Measurements from ENCODE around the gene AARS1.
"Not testable (repeated sequence)": the region's sequence is repeated elsewhere in the genome, so short reads cannot be mapped to it uniquely, and the experiment has no call there.

AARS1 gene

DNA sequence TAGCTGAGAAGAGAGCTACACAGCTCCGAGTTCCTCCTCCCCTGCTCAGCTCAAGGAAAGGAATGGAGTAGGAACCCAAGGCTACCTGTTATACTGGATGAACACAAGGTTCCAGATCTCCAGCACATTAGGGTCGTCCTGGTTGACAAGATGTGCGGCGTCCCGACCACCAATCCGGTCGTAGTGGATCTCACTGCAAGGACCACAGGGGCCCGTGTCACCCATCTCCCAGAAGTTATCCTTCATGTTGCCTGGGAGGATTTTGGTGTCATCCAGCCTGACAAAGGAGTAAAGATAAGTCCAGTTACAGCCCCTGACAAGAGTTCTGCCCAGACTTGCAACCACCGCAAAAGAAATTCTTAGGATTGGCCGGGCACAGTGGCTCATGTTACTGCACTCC lies 17.6 kb downstream of the AARS1 start:
- no peak for DNase-seq (ENCODE audit: low spot score)

GRCh38 chr16:70270176-70270575 lies 19.1 kb downstream of the AARS1 start:
- no peak for DNase-seq (ENCODE audit: low spot score)

- no peak for DNase-seq (ENCODE audit: low spot score)
Observed at GRCh38 chr16:70269471-70269870, 19.8 kb downstream of the AARS1 start.

GRCh38 chr16:70267922-70268321 lies 21.4 kb downstream of the AARS1 start:
- DNase-seq (ENCODE audit: low spot score) = not testable (repeated sequence)

DNA sequence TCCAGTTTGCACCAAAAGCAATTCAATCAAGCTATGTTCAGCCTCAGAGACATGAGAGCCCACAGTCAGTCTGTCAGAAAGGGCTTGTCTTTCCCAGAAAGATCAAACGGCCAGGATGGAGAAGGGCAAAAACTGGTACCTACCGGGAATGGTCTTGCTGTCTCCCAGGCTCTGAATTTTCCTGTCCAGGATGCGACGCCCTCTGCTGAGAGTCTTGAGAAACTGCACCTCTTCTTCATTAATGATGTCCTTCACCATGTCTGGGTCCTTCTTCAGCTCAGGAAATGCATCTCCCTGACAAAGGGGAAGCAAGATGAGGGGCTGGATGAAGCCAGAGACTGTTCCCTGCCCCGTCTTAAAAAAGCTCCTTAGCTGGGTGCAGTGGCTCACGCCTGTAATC lies 21.8 kb downstream of the AARS1 start:
- peak; percentile 14 for DNase-seq (ENCODE audit: low spot score)

DNA sequence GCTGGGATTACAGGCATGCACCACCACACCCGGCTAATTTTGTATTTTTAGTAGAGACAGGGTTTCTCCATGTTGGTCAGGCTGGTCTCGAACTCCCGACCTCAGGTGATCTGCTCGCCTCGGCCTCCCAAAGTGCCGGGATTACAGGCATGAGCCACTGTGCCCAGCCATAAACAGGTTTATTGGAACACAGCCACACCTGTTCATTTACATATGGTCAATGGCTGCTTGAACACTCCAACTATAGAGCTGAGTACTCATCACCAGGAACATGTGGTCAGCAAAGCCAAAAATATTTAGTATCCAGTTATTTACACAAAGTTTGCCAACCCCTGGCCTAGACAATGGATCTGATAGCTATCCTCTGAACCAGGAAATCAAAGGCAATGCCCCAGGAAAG lies 29.4 kb downstream of the AARS1 start:
- not testable (repeated sequence) for DNase-seq (ENCODE audit: low spot score)

GRCh38 chr16:70258946-70259345 lies 30.4 kb downstream of the AARS1 start:
- no peak for DNase-seq (ENCODE audit: low spot score)

DNA sequence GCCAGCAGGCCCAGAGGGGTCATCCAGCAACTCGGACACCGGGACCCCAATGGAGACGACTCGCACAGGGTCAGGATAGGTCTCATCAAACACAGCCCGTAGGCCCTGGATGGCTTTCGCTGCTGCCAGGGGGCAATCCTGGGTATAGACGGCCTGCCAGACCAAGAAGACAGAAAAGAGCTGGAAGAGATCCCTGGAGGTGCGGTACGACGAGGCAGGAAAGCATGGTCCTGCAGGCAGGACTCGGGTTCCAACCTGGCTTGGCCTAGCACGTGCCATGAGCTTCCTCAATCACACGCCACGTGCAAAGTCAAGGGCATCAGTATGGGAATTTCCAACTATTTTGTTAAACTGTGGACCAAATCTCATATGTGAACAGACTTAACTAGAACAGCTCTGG lies 31.2 kb downstream of the AARS1 start:
- DNase-seq (ENCODE audit: low spot score) = no peak

- DNase-seq (ENCODE audit: low spot score) = no peak
Observed at GRCh38 chr16:70257391-70257790, 31.9 kb downstream of the AARS1 start.

DNA sequence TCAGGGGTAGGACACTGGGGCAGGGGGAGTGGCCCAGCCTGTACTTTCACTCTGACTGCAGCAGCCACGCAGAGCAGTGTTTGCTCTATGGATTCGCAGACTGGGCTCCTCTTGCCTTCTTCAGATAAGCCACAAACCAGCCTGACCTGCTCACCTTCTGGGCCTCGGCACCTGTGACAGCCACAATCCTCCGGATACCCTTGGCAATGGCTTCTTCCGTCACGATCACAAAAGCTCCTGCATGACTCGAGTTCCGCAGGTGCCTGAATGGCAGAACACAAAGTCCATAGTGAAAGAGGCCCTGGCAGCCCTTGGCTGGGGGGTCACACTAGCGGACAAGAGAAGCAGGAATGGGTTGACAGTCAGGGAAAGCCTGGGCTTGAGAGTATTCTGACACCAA lies 33.7 kb downstream of the AARS1 start:
- DNase-seq (ENCODE audit: low spot score) = no peak

GRCh38 chr16:70254965-70255286 lies 34.4 kb downstream of the AARS1 start:
- DNase-seq (ENCODE audit: low spot score) = no peak

DNA sequence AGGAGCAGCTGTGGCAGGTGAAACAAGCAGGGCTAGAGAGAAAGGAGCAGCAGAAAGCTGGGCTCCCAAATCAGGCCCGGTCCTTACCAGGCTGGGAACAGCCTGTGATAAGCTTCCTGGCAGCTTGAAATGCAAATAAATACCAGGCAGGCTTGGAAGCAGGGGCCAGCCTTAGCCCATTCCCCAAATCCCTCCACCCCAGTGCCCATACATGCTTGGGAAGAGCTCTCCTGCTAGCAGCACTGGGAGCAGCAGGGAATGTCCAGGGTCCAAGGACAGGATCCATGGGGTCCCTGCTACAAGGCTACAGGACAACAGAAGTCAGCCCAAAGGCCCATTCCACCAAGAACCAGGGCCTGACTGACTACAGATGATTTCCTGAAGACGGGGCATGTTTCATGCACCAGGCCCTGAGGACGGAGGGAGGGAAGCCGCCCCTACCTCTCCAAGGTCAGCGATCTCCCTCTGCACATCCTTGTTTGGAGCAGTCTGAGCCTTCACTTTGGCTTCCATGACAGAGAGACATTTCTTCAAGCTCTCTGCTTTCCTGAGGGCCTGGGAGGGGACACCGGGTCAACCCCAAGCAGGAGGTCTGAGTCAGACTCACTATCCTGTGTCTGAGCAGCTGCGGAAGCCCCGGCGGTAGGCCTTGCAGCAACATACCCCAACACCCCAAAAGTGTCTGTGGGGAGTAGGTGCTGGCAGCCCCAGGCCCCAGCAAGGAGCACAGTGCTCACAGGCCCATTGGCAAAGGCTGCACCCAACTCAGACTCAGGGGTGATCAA lies 34.9 kb downstream of the AARS1 start:
- DNase-seq (ENCODE audit: low spot score) = no peak

- DNase-seq (ENCODE audit: low spot score) = peak; percentile 23
Observed at GRCh38 chr16:70253291-70254106, 35.8 kb downstream of the AARS1 start.

GRCh38 chr16:70252355-70252988 lies 36.8 kb downstream of the AARS1 start:
- no peak for DNase-seq (ENCODE audit: low spot score)

DNA sequence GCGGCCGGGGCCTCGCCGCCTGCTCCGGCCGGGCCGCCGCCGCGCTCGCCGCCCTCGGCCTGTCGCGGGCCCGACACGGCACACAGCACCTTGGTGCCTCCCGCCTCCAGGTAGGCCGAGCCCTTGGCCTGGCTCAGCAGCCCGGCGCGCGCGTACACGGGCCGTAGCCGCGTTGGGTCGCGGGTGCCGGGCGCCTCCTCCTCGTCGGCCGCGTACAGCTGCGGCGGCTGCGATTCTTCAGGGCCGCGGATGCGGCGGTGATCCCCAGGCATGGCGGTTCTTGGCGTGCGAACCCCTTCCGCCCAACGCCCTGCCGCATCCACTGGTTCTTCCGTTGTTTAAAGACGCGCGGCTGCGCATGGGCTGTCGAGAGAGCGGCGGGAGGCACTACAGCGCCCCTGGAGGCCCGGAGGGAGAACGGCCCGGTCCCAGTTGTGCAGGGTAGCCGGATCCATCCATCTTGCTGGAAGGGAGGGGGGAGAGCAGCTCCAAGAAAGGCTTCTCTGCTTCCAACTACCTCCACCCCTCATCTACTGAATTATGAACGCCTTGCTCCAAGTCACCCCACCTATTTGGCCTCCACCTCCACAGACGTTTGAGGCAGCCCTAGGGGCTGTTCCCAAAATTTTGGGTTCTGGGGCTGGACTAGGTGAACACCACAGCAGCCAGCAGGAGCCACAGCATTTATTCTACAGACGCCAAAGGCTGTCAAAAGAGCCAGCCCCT lies 37.5 kb downstream of the AARS1 start, which contains the start of gene EXOSC6:
TSS of gene EXOSC6 (minus strand) at position 312 of the 726 bp plus-strand sequence. CDS start at position 272, 40 bp downstream.
- DNase-seq (ENCODE audit: low spot score) = peak; percentile 92

DNA sequence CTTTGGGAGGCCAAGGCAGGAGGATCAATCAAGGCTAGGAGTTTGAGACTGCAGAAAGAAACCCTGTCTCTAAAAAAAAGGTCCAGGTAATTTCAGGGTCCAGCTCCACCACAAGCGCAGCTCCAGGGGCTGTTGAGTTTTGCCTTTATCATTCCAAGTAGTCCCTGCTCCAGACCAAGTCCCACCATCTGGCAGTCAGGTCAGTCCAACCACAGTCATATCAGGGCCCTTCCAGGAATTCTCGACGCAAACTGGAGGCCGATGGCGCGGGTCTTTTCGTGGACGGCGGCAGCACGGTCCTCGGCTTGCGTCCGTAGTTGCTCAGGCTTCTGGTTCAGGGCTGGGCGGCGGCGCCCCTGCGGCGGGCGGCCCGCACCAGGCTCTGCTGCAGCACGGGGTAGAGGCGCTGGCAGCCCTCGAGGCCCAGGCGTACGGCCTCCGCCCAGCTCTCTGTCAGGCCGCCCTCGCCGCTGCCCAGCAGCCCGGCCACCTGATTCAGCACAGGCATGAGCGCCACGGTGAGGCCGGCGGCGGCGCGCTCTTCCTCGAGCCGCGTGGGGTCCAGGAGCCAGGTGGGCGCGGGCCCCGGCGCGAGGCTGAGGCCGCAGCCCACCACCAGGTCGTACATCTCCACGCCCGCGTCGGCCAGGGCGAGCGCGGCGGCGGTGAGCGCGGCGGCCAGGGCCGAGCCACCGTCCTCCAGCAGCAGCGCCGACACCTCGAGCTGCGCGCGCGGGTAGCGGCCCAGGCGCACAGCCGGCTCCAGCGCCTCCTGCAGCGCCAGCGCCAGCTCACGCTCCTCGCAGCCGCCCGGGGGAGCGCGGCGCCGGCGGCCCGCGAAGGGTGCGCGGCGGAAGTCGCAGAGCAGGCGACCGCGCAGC lies 38.3 kb downstream of the AARS1 start:
- no peak for DNase-seq (ENCODE audit: low spot score)

DNA sequence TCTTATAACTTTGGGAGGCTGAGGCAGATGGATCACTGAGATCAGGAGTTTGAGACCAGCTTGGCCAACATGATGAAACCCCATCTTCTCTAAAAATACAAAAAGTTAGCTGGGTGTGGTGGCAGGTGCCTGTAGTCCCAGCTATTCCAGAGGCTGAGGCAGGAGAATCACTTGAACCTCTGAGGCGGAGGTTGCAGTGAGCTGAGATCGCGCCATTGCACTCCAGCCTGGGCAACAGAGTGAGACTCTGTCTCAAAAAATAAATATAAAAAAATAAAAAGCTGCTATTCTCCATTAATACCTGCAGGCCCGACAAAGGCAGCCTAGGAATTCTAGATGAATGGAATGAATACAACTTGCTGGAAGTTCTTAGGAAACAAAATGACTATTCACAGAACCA lies 39.6 kb downstream of the AARS1 start:
- DNase-seq (ENCODE audit: low spot score) = not testable (repeated sequence)

DNA sequence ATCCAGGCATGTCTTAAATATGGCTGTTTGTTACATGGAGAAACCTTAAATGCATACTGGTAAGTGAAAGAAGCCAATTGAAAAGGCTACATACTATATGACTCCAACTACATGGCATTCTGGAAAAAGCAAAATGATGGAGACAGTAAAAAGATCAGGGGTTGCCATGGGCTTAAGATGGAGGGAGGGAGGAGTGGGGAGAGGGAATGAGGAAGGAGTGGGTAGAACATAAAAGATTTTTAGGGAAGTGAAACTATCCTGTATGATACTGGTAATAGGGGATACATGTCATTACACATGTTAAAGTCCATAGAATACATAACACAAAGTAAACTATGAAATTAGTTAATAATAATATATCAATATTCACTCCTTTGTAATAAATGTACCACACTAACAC lies 50.5 kb downstream of the AARS1 start:
- DNase-seq (ENCODE audit: low spot score) = not testable (repeated sequence)

DNA sequence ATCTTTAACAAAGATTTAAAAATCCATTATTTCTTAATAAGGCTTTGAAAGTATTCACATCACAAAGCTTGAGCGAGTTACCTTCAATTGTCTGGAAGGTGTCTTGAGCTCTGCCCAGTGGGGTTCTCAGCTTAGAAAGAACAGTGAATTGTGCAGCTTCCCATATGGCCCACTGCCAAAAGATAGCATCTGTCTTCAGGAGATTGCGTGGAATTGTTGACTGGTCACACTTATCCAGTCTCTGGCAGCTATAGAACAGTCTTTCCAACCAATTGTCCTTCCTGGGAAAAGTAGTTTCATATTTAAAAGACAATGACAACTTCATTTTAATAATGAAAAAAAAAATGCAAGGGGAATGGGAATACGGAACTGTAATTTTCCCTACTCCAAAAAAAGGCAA lies 57.5 kb downstream of the AARS1 start:
- DNase-seq (ENCODE audit: low spot score) = not testable (repeated sequence)

DNA sequence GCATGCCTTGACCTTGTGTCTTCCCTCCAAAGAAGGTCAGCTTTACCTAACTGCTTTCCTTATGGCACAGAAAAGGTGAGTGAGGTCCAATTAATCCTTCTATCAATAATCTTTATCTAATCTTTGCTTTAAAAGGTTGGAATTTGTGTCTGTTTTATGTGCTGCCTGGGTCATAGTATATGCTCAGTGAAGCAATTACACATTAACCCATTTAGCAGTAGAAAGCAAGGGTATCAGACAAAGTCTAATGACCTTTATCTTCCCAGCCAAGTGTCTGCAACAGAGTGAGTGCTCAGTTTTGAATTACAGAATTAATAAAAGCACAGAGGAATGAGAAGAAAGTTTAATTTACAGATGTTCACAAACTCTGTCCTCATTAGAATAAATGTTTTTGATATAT lies 63.3 kb downstream of the AARS1 start:
- DNase-seq (ENCODE audit: low spot score) = not testable (repeated sequence)

DNA sequence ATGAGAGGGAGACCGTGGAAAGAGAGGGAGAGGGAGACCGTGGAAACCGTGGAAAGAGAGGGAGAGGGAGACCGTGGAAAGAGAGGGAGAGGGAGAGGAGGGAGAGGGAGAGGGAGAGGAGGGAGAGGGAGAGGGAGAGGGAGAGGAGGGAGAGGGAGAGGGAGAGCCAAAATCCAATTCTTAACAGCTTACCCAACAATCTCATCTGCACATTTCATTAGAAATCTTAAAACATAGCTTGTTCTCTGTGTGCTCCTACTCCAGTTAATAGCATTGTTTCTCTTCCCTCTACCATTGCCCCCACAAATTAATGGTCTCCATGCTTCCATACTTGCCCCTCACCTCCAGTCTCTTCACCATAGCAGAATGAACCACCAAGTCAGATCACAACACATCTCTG lies 63.9 kb downstream of the AARS1 start:
- DNase-seq (ENCODE audit: low spot score) = not testable (repeated sequence)

Measured in CD4-positive, alpha-beta T cell treated with Interleukin-6 at 100 ng/mL for 8 hours (primary cell).